DMS79 (cell line): Measurements from ENCODE around the gene HNRNPUL2.
A peak's percentile ranks its signal among the peaks of the same experiment; 100 is the strongest.

Experiments
- DNase-seq: peaks from one replicate; lab custom pipeline; 2025; lab: John Stamatoyannopoulos, UW

HNRNPUL2 gene

DNA sequence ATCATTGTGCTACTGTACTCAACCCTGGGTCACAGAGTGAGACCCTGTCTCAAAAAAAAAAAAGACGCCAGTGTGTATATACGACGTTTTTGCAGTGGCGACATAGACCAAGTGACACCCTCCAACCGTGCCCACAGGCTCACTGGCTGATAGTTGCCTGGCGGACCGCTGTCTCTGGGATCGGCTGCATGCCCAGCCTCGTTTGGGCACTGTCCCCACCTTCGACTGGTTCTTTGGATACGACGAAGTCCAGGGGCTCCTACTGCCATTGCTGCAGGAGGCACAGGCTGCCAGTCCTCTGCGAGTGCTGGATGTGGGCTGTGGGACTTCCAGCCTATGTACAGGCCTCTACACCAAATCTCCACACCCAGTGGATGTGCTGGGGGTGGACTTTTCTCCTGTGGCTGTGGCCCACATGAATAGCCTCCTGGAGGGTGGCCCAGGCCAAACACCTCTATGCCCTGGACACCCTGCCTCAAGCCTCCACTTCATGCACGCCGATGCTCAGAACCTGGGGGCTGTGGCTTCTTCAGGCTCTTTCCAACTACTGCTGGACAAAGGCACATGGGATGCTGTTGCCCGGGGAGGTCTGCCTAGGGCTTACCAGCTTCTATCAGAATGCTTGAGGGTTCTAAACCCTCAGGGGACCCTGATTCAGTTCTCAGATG is 60.9 kb downstream of the HNRNPUL2 start:
- DNase-seq: no peak

DNA sequence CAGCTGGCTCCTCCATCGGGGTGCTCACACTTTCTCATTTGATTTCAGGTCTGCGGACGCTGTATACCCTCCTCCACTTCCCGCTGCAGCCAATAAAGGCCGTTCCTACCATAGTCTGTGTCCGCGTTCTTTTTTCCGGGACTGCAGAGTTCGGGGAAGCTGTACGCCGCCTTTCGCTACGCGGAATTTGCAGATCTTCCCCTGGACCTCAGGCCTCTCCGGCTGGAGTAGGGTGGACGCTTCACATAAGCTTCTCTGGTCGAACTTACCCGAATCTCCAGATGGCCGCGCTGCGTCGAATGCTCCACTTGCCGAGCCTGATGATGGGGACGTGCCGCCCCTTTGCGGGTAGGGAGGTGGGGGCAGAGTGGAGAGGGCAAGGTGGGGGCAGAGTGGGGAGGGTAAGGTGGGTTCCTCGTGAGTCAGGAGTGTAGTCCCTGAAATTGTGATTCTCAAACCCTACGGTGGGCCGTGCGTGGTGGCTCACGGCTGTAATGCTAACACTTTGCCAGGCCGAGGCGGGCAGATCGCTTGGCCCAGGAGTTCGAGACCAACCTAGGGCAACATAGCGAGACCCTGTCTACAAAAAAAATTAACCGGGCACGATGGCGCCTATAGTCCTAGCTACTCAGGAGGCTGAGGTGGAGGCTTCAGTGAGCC is 61.5 kb downstream of the HNRNPUL2 start:
- DNase-seq: peak; percentile 19

DNA sequence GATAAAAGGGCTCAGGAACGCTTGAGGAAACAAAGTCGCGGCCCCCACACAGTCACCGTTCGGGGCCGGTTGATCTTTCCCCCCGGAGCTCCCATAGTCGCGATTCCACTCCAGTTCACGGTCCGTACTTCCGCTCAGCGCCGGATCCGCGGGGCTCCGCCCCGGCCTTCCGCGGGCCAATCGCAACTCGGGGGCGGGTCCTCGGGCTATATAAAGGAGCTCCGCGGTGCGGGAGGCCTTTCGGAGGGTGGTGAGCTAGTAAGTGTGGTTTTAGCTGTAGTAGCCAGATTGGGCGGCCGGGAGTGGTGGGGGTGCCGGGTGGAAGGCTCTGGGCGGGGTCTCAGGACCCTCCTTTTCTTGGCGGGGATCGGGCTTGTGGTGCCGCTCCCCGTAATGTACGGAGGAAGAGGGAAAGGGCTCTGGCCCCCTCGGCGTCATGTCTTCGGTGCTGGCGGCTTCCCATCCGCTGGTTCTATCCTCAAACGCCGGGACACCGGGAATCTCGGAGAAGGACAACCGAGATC is 62.1 kb downstream of the HNRNPUL2 start, which contains the start of the genes C11orf98 and CSKMT:
Gene C11orf98 (minus strand): TSS at position 136 of the 524 bp plus-strand sequence. CDS start 41 bp downstream, at position 95.
Gene CSKMT (plus strand): TSS at position 238 of the 524 bp plus-strand sequence. CDS start 568 bp downstream, outside the sequence.
- peak; percentile 86 for DNase-seq

GRCh38 chr11:62664405-62665074 is 62.7 kb downstream of the HNRNPUL2 start:
- peak; percentile 70 for DNase-seq
